ENCODE results near the gene ETV3.
A peak's percentile ranks its signal among the peaks of the same experiment; 100 is the strongest.

ETV3 gene

GRCh38 chr1:157158967-157159366 lies 20.8 kb upstream of the ETV3 start:
- DNase-seq, result no peak

DNA sequence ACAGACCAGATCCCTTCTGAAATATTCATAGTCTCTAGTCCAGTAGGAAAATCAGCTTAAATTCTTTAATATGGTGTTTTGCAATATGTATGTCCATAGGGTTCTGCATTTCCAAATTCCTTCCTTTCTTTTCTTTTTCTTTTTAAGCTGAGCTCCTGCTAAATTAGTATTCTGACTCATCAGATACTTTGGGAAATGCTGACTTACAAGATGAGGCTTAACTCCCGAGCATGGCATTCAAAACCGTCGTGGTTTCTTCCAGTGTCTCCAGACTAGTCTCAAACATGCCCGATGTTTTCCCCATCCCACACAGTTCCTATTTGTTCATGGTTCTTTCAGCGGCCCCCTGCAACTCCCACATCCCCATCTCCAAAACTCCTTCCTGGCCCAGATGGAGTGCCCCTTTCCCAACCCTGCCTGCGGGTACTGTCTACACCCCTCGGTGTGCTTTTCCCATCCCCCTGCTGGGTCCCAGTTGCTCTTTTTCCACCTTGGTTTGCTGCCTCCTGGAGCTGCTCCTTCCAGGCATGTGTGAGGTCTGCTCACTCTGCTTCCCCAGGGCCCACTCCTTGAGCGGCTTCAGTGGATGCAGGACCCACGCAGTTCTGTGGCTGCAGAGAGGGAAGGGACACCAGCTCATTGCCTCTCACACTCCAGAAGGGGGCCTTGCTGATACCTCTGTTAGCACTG lies 19.5 kb upstream of the ETV3 start:
- no peak for DNase-seq

GRCh38 chr1:157156058-157156541 lies 17.9 kb upstream of the ETV3 start:
- peak; percentile 85 for DNase-seq

DNA sequence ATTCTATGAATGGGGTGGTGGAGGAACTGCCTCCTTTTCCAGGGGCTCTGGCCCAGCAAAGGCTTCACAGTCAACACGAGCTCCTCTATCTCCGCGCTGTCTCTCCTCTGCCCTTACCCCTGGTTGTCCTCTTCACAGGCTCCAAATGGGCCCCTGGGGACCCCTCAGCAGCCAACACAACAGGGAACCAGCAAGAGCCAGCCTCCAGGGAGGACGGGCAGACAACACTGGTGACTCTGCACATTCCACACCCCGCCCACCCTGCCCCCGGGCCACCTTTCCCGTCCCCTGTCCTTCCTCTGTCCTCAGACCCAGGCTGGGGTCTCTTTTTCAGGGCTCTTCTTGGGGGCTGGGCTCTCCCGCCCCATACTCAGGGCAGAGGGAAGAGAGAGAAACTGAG lies 17.5 kb upstream of the ETV3 start:
- no peak for DNase-seq

- no peak for DNase-seq
Observed at GRCh38 chr1:157154940-157155514, 16.8 kb upstream of the ETV3 start.

DNA sequence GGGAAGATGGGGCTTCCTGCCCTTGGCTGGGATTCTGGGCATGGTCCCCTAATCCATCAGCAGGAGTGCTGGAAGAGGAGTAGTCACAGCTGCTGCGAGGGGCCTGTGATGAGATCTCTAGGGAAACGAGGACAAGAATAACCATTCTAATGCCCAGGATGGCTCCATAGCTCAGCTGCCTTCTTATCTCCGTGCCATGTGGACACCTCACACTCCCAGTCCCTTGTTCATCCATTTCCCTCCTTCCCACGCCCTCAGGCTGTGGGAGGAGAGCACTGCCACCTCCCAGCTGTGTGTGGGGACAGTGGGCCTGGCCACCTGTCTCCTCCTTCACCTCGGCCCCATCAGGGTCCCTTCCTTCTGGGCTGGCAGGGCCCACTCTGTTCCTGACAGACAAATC lies 16.1 kb upstream of the ETV3 start:
- no peak for DNase-seq

GRCh38 chr1:157153746-157154145 lies 15.6 kb upstream of the ETV3 start:
- no peak for DNase-seq

GRCh38 chr1:157152510-157152909 lies 14.3 kb upstream of the ETV3 start:
- no peak for DNase-seq

- DNase-seq, result no peak
Observed at GRCh38 chr1:157151506-157151905, 13.3 kb upstream of the ETV3 start.

- no peak for DNase-seq
Observed at GRCh38 chr1:157151073-157151472, 12.9 kb upstream of the ETV3 start.

DNA sequence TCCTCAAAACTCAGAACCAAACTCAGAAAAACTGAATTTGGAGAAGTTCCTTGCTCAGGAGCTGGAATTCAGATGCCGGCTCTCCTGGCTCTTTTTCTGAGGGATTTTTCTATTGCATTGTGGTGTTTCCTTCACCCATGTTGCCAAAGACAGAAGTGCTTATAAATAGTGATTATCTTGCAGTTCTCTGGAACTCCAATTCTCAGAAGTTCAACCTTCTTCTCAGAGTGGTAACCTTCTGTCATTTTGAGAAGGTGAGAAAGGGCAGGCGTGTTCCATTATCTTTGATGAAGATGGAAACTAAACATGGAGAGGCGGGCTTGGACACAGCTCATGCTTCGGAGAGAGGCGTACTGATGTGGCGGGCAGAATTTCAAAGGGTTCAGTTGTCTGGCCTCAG lies 12.4 kb upstream of the ETV3 start:
- no peak for DNase-seq

DNA sequence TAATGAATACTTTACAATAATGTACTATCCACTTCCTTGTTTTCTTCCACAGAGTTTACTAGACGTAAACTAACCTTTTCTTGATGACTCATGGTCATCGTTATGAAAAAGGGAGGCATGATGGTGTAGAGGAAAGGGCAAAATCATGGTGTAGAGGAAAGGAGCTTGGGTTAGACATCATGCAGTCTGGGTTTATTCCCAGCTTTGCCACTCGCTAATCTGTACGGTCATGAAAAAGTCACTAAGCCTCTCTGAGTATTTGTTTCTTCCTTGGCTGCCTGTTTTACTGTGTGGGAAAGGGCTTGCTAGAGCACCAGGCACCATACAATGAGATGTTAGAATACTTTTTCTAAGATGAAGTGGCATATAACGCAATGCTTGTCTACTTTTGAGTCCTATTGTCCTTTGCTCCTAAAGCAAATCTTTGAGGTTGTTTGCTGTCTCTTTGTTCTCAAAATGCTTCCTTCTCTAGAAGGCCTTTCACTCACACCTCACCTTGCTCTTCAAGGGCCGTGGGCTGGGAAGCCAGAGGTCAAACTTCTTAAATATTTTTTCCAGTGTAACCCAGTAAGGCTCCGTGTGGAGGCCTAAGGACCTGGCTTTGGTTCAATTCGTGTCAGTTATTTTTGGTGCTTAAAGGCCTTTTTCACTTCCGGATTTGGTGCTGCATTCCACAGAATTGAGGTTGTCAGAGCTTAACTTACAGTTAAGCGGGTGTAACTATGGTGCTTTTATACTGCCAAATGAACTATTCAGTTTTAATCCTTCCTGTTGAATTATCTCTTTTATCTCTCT lies 9.9 kb upstream of the ETV3 start:
- DNase-seq, result no peak

GRCh38 chr1:157147037-157147436 lies 8.8 kb upstream of the ETV3 start:
- DNase-seq, result no peak

- DNase-seq, result no peak
Observed at GRCh38 chr1:157146244-157146643, 8.0 kb upstream of the ETV3 start.

DNA sequence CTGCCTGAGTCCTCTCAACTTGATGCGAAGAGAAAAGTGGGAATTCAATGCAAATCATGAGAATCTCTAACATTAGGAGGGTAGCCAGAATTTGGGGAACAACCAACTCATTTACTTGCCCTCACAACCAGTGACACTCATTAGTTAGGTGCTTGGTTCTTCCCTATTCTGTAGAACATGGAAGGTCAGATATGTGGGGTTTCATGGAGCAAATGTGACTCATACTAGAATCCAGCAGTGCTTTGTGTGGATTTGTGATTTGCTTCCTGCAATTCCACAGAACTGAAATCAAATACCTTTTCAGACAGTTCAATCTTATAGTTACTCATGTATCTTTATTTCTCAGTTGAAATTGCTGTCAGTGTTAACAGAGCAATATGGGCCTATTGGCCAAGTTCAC lies 6.9 kb upstream of the ETV3 start:
- no peak for DNase-seq

DNA sequence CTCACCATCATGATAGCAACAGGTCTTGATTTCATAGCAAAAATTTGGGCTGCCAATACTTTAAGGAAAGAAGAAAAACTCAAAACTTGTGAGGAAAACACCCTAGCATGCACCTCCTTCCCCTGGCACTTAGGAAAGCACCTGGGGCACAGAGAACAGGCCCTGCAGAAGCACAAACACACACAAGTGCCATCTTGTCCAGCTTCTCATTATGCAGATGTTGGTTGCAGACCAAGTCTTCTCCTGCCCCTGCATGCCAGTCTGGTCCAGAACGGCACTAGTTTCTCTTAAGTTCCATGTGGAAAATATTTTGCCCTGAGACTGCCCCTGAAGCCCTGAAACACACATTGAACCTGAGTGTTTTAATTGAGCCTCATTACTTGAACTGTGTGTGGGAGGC lies 6.3 kb upstream of the ETV3 start:
- DNase-seq, result no peak

- no peak for DNase-seq
Observed at GRCh38 chr1:157142765-157143423, 4.7 kb upstream of the ETV3 start.

GRCh38 chr1:157142201-157142600 lies 4.0 kb upstream of the ETV3 start:
- no peak for DNase-seq

GRCh38 chr1:157141212-157141855 lies 3.1 kb upstream of the ETV3 start:
- DNase-seq, result no peak

DNA sequence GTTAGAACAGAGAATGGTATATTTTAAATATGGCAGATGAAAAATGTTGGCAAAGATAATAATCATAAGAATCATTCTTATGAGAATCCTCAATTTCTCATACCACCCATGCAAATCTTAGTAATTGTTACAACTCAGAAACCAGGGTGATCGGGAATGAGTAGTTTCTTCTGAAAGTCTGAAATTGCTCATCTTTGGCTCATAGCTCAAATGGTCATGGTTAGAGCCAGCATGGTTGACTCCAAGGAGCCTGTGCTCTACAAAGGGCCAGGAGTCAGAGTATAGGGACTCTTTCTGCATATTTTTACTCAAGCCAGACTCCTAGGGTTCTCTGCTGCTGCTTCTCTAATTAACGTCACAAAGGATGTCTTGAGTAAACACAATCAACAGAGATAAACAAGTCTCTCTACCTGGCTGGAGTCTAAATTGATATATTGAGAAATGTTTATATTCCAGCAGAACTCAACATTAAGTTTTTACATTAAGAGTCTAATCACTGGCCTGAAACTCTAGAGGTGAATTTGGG lies 1.9 kb upstream of the ETV3 start:
- DNase-seq, result no peak

GRCh38 chr1:157139052-157139715 lies 989 bp upstream of the ETV3 start:
- DNase-seq, result no peak

Measured in CD4-positive, alpha-beta T cell treated with Interleukin-17A for 4 hours (primary cell).